NT2/D1 (cell line): Measurements from ENCODE around the gene GPHN.

Source experiments
- DNase-seq: peaks from one replicate; pipeline ENCODE4 v3.0.0-alpha.2; 2011; ENCODE audit warnings: low read depth, low spot score
- H3K27me3 ChIP-seq: 2 replicates; pipeline ENCODE4 v1.6.0; 2011; ENCODE audit warnings: mild to moderate bottlenecking; ENCODE audit not compliant: insufficient read length, insufficient read depth
- H3K36me3 ChIP-seq: 2 replicates; pipeline ENCODE4 v1.6.1; 2011; ENCODE audit warnings: mild to moderate bottlenecking, low read length, mixed read lengths; ENCODE audit not compliant: insufficient read depth, insufficient read length
- H3K4me1 ChIP-seq: 2 replicates; pipeline ENCODE4 v1.5.1; 2011; ENCODE audit not compliant: insufficient read depth, insufficient read length
- H3K4me3 ChIP-seq: 2 replicates; pipeline ENCODE4 v1.5.1; 2011; ENCODE audit warnings: low read depth; ENCODE audit not compliant: insufficient read length
- H3K9ac ChIP-seq: 2 replicates; pipeline ENCODE4 v1.6.0; 2011; ENCODE audit warnings: low read depth; ENCODE audit not compliant: insufficient read length
- H3K9me3 ChIP-seq: 2 replicates; pipeline ENCODE4 v1.5.1; 2011; ENCODE audit warnings: mild to moderate bottlenecking, low read length; ENCODE audit not compliant: insufficient read depth
- SUZ12 ChIP-seq: IDR thresholded peaks from 2 replicates; pipeline ENCODE4 v1.6.1; 2011; ENCODE audit not compliant: insufficient read length, insufficient read depth; ENCODE audit errors: extremely low read depth
- YY1 ChIP-seq: IDR thresholded peaks from 2 replicates; pipeline ENCODE4 v1.6.1; 2011; ENCODE audit not compliant: insufficient read length, insufficient read depth
- ZNF274 ChIP-seq: IDR thresholded peaks from 2 replicates; pipeline ENCODE4 v1.6.1; 2011; ENCODE audit warnings: mild to moderate bottlenecking, low read depth, low read length

GPHN gene

DNA sequence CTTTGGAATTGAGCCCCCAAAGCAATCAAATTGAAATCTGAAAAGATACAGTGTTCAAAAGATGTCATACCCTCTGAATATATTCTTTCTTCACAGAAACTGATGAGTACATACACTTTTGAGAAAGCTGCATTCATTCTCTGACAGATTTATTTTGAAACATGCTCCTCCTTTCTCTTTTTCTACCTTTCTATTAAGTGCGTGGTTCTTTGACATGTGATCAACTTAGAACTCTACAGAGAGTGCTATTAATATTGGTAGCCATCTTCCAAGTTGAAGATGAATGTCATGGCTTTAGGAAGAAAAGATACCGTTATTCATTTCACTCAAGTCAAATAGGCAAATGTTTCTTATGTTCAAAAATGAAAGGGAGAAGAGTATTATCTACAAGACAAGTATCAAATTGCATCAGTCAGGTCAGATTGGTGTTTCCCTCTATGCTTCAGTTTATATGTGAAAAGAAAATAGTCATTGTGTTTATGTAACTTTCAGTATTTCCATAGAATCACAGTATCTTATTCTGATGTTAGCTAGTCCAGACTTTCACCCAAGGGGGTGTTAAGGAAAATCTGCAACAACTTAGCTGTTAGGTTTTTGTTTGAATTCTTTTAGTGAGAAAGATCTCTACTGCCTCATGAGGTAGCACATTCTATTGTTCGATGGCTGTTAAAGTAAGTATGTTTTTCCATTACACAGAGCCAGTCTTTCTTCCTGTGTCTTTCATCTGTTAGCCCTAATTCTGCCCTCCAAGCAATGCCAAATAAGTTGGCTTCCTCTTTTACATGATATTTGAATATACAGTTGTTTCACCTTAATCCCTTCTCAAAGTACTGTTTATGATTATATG, 625.9 kb downstream of the GPHN start:
- H3K27me3 ChIP-seq: no peaks in the 10 kb centered on the region
- H3K4me1 ChIP-seq: no peaks in the 10 kb centered on the region
- no peaks in the 10 kb centered on the region for H3K9me3 ChIP-seq
- no peak for DNase-seq
- H3K36me3 ChIP-seq: no peaks in the 10 kb centered on the region
- no peak overlapping the region for H3K4me3 ChIP-seq
- no peak for TF ChIP-seq YY1
- TF ChIP-seq ZNF274: no peak
- TF ChIP-seq SUZ12: no peak
- H3K9ac ChIP-seq: no peak overlapping the region

DNA sequence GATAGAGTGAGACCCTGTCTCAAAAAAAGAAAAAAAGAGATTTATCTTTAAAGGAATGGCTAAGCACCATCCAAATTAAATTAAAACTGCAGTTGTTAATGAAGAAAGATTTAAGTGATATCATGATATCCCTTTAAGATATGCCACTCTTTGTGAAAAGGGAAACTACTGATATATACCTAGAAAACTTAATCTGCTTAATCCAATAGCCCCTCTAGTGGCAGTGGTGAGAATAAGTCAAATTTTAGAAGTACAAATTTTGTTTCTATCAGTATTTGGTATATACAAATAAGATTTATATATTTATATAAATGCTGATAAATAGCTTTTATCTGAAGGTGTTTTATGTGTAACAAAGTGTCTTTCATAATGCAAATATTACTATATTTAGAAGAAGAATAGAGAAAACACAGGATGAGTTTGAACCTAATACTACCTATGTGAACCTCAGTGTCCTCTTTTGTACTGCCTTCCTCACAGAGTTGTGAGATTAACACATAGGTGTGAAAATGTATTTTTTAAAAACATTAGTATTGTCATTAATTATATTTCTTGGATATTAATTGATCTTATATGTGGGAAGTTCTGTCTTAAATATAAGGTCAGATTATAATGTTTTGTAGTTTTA, 629.9 kb downstream of the GPHN start:
- no peaks in the 10 kb centered on the region for H3K36me3 ChIP-seq
- H3K9me3 ChIP-seq: no peaks in the 10 kb centered on the region
- H3K4me3 ChIP-seq: no peak overlapping the region
- H3K9ac ChIP-seq: no peak overlapping the region
- H3K4me1 ChIP-seq: no peaks in the 10 kb centered on the region
- no peak for DNase-seq
- H3K27me3 ChIP-seq: no peaks in the 10 kb centered on the region
- TF ChIP-seq YY1: no peak
- no peak for TF ChIP-seq ZNF274
- no peak for TF ChIP-seq SUZ12

DNA sequence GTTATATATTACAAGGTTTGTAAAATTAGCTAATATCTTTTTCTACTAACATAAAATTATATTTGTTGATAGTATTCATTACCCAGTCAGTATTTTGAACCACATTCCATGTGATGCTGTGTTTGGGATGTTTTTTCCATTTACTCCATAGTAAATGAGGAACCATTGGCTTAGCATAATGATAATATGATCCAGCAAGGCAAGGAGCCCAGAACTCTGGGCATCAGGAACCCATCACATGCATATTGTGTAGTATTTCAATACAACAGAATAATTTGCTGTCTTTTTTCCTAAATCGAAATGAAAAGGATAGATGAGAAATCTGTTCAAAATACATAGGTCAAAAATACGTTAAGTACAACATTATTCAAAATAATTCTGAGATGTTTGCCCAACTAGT, 632.6 kb downstream of the GPHN start:
- TF ChIP-seq ZNF274: no peak
- no peak for TF ChIP-seq SUZ12
- TF ChIP-seq YY1: no peak
- Histone ChIP-seq H3K9ac (no peak overlapping the region), H3K4me1 (no peaks in the 10 kb centered on the region), H3K27me3 (no peaks in the 10 kb centered on the region), H3K4me3 (no peak overlapping the region), H3K36me3 (no peaks in the 10 kb centered on the region), H3K9me3 (no peaks in the 10 kb centered on the region)
- DNase-seq: no peak

DNA sequence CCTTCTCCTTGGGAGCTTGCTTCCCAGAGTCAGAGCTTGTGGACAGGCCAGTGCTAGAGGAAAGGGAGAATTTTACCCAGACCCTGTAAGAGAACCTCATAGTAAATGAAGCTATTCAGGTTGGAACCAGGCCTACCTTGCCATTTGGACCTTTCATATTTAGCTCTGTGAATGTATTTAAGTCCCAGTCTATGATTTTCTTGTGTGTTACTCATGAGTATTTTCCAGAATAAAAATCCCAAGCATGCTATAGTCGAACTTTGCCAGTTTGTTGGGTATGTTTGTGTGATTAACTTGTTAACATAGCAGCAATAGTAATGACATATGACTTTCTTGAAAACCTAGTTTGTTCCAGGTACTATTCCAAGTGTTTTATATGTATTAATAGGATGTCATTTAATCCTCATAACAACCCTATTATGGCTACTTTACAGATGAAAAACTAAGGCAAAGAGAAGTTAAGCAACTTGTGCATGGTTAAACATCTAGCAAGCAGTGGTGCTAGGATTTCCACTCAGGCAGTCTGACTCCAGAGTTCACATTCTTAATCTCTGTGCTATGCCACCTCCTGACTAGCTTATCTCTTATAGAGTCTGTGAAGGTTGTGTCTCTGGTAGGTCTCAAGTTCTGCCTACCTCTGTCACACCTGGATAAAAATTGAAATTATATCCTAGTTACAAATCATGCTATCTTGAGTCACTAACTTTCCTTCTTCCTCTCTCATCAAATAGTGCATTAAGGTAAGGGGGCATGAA, 633.4 kb downstream of the GPHN start:
- TF ChIP-seq SUZ12 (no peak), YY1 (no peak), ZNF274 (no peak)
- Histone ChIP-seq H3K27me3 (no peaks in the 10 kb centered on the region), H3K4me3 (no peak overlapping the region), H3K36me3 (no peaks in the 10 kb centered on the region), H3K4me1 (no peaks in the 10 kb centered on the region), H3K9me3 (no peaks in the 10 kb centered on the region), H3K9ac (no peak overlapping the region)
- DNase-seq: no peak

DNA sequence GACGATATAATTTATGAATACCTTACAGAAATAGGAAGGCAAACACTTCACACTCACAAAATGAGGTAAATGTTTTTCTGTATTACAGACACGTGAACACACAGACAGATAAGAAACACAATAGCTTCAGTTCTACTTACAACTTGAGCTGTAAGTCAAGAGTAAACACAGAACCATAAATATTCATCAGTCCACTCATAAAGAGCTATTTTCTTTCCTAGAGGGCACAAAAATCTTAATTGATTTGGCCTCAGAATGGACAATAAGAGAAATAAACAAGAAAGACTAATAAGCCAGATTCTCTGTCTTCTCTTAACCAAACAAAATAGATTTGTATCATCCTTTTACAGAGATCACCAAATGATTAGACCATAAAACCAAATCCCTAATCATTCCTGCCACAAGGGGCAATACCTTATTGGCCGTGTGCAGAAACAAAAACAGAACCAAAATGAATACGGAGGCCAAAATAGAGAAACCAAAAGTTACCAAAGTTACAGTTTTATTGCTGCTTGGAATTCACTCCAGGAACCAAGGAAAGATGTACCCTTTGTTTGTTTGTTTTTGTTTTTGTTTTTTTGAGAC, 643.2 kb downstream of the GPHN start:
- Histone ChIP-seq H3K4me3 (no peak overlapping the region), H3K36me3 (no peaks in the 10 kb centered on the region), H3K4me1 (no peaks in the 10 kb centered on the region), H3K27me3 (no peaks in the 10 kb centered on the region), H3K9me3 (no peaks in the 10 kb centered on the region), H3K9ac (no peak overlapping the region)
- no peak for TF ChIP-seq ZNF274
- TF ChIP-seq SUZ12: no peak
- TF ChIP-seq YY1: no peak
- DNase-seq: no peak

DNA sequence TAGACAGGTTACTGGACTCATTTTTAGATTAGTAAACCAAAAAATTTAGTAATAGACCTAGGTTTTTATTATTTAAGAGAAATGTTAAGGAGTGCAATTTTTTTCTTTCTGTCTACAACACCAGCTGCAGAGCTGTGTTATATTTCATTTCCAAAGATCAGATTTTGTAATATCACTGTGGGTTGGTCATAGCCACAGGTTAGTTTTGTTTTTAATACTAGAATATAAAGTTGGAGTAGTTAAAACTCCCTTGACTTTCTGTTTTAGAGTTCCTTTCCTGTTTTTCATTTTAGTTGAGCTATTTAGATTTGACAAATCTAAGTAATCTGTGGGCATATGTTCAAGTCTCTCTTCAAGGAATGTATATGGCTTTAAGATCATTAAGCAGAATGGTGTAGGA, 650.6 kb downstream of the GPHN start:
- H3K9me3 ChIP-seq: no peaks in the 10 kb centered on the region
- no peaks in the 10 kb centered on the region for H3K27me3 ChIP-seq
- no peak overlapping the region for H3K4me3 ChIP-seq
- no peaks in the 10 kb centered on the region for H3K36me3 ChIP-seq
- no peak for DNase-seq
- no peak overlapping the region for H3K9ac ChIP-seq
- no peak for TF ChIP-seq SUZ12
- no peak for TF ChIP-seq YY1
- no peak for TF ChIP-seq ZNF274
- H3K4me1 ChIP-seq: no peaks in the 10 kb centered on the region

DNA sequence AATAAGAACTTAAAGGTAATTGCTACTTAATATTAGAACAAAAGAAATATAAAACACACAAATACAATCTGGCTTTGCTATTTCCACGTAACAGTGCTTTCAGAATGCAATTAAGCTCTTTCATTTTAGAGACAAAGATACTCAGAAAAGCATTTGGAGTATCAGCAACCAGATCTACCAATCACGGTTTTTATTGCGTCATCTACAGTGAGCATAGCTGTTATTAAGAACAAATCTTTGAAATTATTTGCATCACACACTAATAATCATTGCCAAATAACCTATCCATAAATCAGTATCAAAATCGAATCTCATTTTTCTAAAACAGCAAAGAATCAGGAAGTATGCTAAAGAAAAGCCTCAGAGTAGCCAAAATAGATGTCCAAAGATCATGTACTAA, 654.4 kb downstream of the GPHN start:
- TF ChIP-seq ZNF274 (no peak), SUZ12 (no peak), YY1 (no peak)
- H3K36me3 ChIP-seq: no peaks in the 10 kb centered on the region
- DNase-seq: no peak
- H3K9ac ChIP-seq: no peak overlapping the region
- H3K9me3 ChIP-seq: no peaks in the 10 kb centered on the region
- H3K27me3 ChIP-seq: no peaks in the 10 kb centered on the region
- H3K4me3 ChIP-seq: no peak overlapping the region
- no peaks in the 10 kb centered on the region for H3K4me1 ChIP-seq
